Thyroid gland (tissue), 4 donors: ENCODE data around the gene DMXL1. TPM values are rescaled to one million over a fixed set of nuclear protein-coding genes. Genes with fewer than 3 reads are reported as not detected.

Source experiments
- DNase-seq, 2 donors: peaks; one replicate each; pipeline ENCODE4 v3.0.0-alpha.2; 2019
- H3K27ac ChIP-seq, 3 donors: fragments of 200-600 bp; sonication (generic); 1 replicate in 2 of 3; 2 replicates in 1 of 3; pipeline ENCODE4 v1.5.1; 2016 to 2019; ENCODE audit warnings: mild to moderate bottlenecking in 1 of 3, moderate library complexity in 1 of 3
- H3K27me3 ChIP-seq: fragments of 200-600 bp; sonication (generic); one replicate; pipeline ENCODE4 v1.5.1; 2019
- H3K36me3 ChIP-seq, 2 donors: fragments of 200-600 bp; sonication (generic); one replicate each; pipeline ENCODE4 v1.5.1; 2016 to 2019
- H3K4me1 ChIP-seq, 2 donors: fragments of 200-600 bp; sonication (generic); one replicate each; pipeline ENCODE4 v1.5.1; 2017 to 2019
- H3K4me3 ChIP-seq, 3 donors: fragments of 200-600 bp; sonication (generic); replicated peaks in 1 of 3; 1 replicate in 2 of 3; 2 replicates in 1 of 3; pipeline ENCODE4 v1.5.1; 2016; ENCODE audit warnings: mild to moderate bottlenecking in 1 of 3
- H3K9me3 ChIP-seq: fragments of 200-600 bp; sonication (generic); one replicate; pipeline ENCODE4 v1.5.1; 2017
- CTCF ChIP-seq, 6 experiments: fragments of 200-600 bp in 3 of 6; fragments of 450-650 bp in 3 of 6; sonication (generic) in 3 of 6; IDR thresholded peaks; one replicate each; pipeline ENCODE4 v1.5.1; 2016 to 2019; ENCODE audit warnings: antibody characterized with exemption in 6 of 6, mild to moderate bottlenecking in 2 of 6, inconsistent platforms in 1 of 6, moderate library complexity in 1 of 6
- POLR2A ChIP-seq, 2 donors: fragments of 450-650 bp; IDR thresholded peaks; one replicate each; pipeline ENCODE4 v1.6.1; 2017; ENCODE audit warnings: antibody characterized with exemption in 2 of 2, mild to moderate bottlenecking in 2 of 2, moderate library complexity in 1 of 2
- WGBS, 2 donors: methylation state at CpG; one replicate each; pipeline ENCODE4 v1.1.5; 2017; 5-methylcytosine and 5-hydroxymethylcytosine counted together
- intact Hi-C: fragments of 100-400 bp; cut with DNase I; formaldehyde crosslinking; loops from one replicate; pipeline ENCODE4 v1.15.1; 2023
- total RNA-seq, 4 donors: library from RNA; depleted of rRNA; stranded (reverse); fragments of >200 nt; gene quantifications; one replicate each; pipeline ENCODE4 v1.2.3, GENCODE V29; 2016

Gene DMXL1
- total RNA-seq, 4 donors from 2014 or later: 90.8 to 158 (median 95.4) TPM

GRCh38 chr5:119076080-119076479 is 5.2 kb downstream of the DMXL1 start:
- TF ChIP-seq CTCF (IDR thresholded peaks at IDR 0.05): no peak
- TF ChIP-seq POLR2A (IDR thresholded peaks at IDR 0.05): no peak
- 47 to 53% methylated on average over 1 of the region's 1 CpG for WGBS, 2 donors

GRCh38 chr5:119077444-119077843 is 6.6 kb downstream of the DMXL1 start:
- intact Hi-C loops: no loop called here
- H3K4me1 ChIP-seq: peaks cover 21 to 33% of the 10 kb centered on the region in 2 donors
- H3K36me3 ChIP-seq: no peaks in the 10 kb centered on the region
- H3K9me3 ChIP-seq: no peaks in the 10 kb centered on the region
- TF ChIP-seq CTCF (IDR thresholded peaks at IDR 0.05) (no peak), POLR2A (IDR thresholded peaks at IDR 0.05) (no peak)
- WGBS, 2 donors: 92 to 96% methylated on average over 5 of the region's 5 CpGs
- no peak overlapping the region for H3K27ac ChIP-seq
- no peaks in the 10 kb centered on the region for H3K27me3 ChIP-seq
- no peak overlapping the region for H3K4me3 ChIP-seq
- no peak for DNase-seq

More at GRCh38 chr5:119076080-119076479, 5.2 kb downstream of the DMXL1 start:
- Histone ChIP-seq H3K9me3 (no peaks in the 10 kb centered on the region), H3K27ac (no peak overlapping the region), H3K4me1 (peaks cover 21 to 34% of the 10 kb centered on the region in 2 donors), H3K4me3 (no peak overlapping the region), H3K36me3 (no peaks in the 10 kb centered on the region), H3K27me3 (no peaks in the 10 kb centered on the region)
- intact Hi-C loops: no loop called here
- DNase-seq: no peak

GRCh38 chr5:119078071-119078846 is 7.4 kb downstream of the DMXL1 start:
- no peak overlapping the region for H3K27ac ChIP-seq
- WGBS, 2 donors: 91 to 100% methylated on average over 1 of the region's 1 CpG
- H3K36me3 ChIP-seq: no peaks in the 10 kb centered on the region
- intact Hi-C loops: no loop called here
- TF ChIP-seq CTCF (IDR thresholded peaks at IDR 0.05) (no peak), POLR2A (IDR thresholded peaks at IDR 0.05) (no peak)
- no peak overlapping the region for H3K4me3 ChIP-seq
- no peak for DNase-seq
- no peaks in the 10 kb centered on the region for H3K9me3 ChIP-seq
- H3K4me1 ChIP-seq: peaks cover 18 to 24% of the 10 kb centered on the region in 2 donors
- H3K27me3 ChIP-seq: no peaks in the 10 kb centered on the region

GRCh38 chr5:119078861-119079260 is 8.0 kb downstream of the DMXL1 start:
- H3K27me3 ChIP-seq: no peaks in the 10 kb centered on the region
- peaks cover 18 to 21% of the 10 kb centered on the region in 2 donors for H3K4me1 ChIP-seq
- DNase-seq: no peak
- H3K4me3 ChIP-seq: no peak overlapping the region
- no peak for TF ChIP-seq CTCF (IDR thresholded peaks at IDR 0.05)
- TF ChIP-seq POLR2A (IDR thresholded peaks at IDR 0.05): no peak
- H3K27ac ChIP-seq: no peak overlapping the region
- H3K36me3 ChIP-seq: no peaks in the 10 kb centered on the region
- intact Hi-C loops: no loop called here
- 94% methylated on average over 1 of the region's 1 CpG for WGBS, 2 donors
- H3K9me3 ChIP-seq: no peaks in the 10 kb centered on the region

GRCh38 chr5:119079318-119079921 is 8.5 kb downstream of the DMXL1 start:
- H3K4me1 ChIP-seq: peaks cover 15 to 21% of the 10 kb centered on the region in 2 donors
- no peaks in the 10 kb centered on the region for H3K9me3 ChIP-seq
- no peaks in the 10 kb centered on the region for H3K27me3 ChIP-seq

More at GRCh38 chr5:119079318-119079921, 8.5 kb downstream of the DMXL1 start:
- DNase-seq: no peak
- Histone ChIP-seq H3K36me3 (no peaks in the 10 kb centered on the region), H3K27ac (no peak overlapping the region), H3K4me3 (no peak overlapping the region)
- intact Hi-C loops: no loop called here
- 83% methylated on average over 3 of the region's 3 CpGs for WGBS, 2 donors
- TF ChIP-seq POLR2A (IDR thresholded peaks at IDR 0.05) (no peak), CTCF (IDR thresholded peaks at IDR 0.05) (no peak)
